SK-N-SH (cell line): ENCODE results near the gene AK5. TPM values are rescaled to one million over a fixed set of nuclear protein-coding genes. Genes with fewer than 3 reads are reported as not detected.

ENCODE experiments used
- CTCF ChIA-PET: fragments of 300-600, 350-600 bp; formaldehyde crosslinking; extraction: SDS; loops from one replicate; lab custom pipeline; 2021; lab: Yijun Ruan, JAX
- POLR2A ChIA-PET: fragments of 350-600 bp; sonication (Branson Sonifier 250); formaldehyde crosslinking; extraction: SDS; loops from one replicate; lab custom pipeline; 2020; ENCODE audit warnings: antibody characterized with exemption, inconsistent platforms; lab: Yijun Ruan, JAX
- DNase-seq: peaks from one replicate; pipeline ENCODE4 v3.0.0; 2012
- H2AFZ ChIP-seq: fragments of 200-600 bp; sonication (generic); 2 replicates; pipeline ENCODE4 v1.8.1; 2016; ENCODE audit warnings: antibody characterized with exemption, mild to moderate bottlenecking, low read depth
- H3F3A ChIP-seq: fragments of 200-600 bp; sonication (generic); replicated peaks from 2 replicates; pipeline ENCODE3; 2016; ENCODE audit warnings: antibody characterized with exemption, mild to moderate bottlenecking; ENCODE audit not compliant: insufficient read depth
- H3K27ac ChIP-seq, 2 experiments: fragments of 200-500 bp in 1 of 2; fragments of 200-600 bp in 1 of 2; sonication (Bioruptor generic) in 1 of 2; sonication (generic), shearing (Covaris generic) in 1 of 2; 2 replicates each; pipeline versions ENCODE4 v1.5.1 to v1.6.1; 2014 to 2016; ENCODE audit warnings: low read depth in 2 of 2, inconsistent platforms in 1 of 2, low read length in 1 of 2, mild to moderate bottlenecking in 1 of 2, mixed read lengths in 1 of 2
- H3K27me3 ChIP-seq: fragments of 200-600 bp; sonication (generic), shearing (Covaris generic); 2 replicates; pipeline ENCODE4 v1.6.1; 2016; ENCODE audit warnings: mixed run types; ENCODE audit not compliant: insufficient read depth
- H3K36me3 ChIP-seq, 2 experiments: fragments of 200-500 bp in 1 of 2; fragments of 200-600 bp in 1 of 2; sonication (Bioruptor generic) in 1 of 2; sonication (generic) in 1 of 2; replicated peaks in 1 of 2; 2 replicates each; pipeline versions ENCODE3 to v1.5.1; 2014 to 2016; ENCODE audit warnings: low read length in 1 of 2, mild to moderate bottlenecking in 1 of 2; ENCODE audit not compliant: insufficient read depth in 2 of 2, control insufficient read depth in 1 of 2
- H3K4me1 ChIP-seq, 2 experiments: fragments of 200-500 bp in 1 of 2; fragments of 200-600 bp in 1 of 2; sonication (Bioruptor generic) in 1 of 2; sonication (generic), shearing (Covaris generic) in 1 of 2; 2 replicates each; pipeline versions ENCODE4 v1.5.1 to v1.6.1; 2014 to 2016; ENCODE audit warnings: low read depth in 1 of 2, low read length in 1 of 2, mixed run types in 1 of 2; ENCODE audit not compliant: insufficient read depth in 2 of 2, control insufficient read depth in 1 of 2
- H3K4me2 ChIP-seq: fragments of 200-600 bp; sonication (generic), shearing (Covaris generic); 2 replicates; pipeline ENCODE4 v1.6.1; 2017; ENCODE audit warnings: mixed run types
- H3K4me3 ChIP-seq, 2 experiments: fragments of 200-500 bp in 1 of 2; fragments of 200-600 bp in 1 of 2; sonication (Bioruptor generic) in 1 of 2; sonication (generic), shearing (Covaris generic) in 1 of 2; 2 replicates each; pipeline versions ENCODE4 v1.5.1 to v1.8.1; 2014 to 2016; ENCODE audit warnings: low read depth in 2 of 2, inconsistent platforms in 1 of 2, low read length in 1 of 2, mild to moderate bottlenecking in 1 of 2, mixed read lengths in 1 of 2, moderate library complexity in 1 of 2
- H3K79me2 ChIP-seq: fragments of 200-600 bp; sonication (generic); 2 replicates; pipeline ENCODE4 v1.8.1; 2017; ENCODE audit warnings: mild to moderate bottlenecking; ENCODE audit not compliant: insufficient read depth
- H3K9ac ChIP-seq: fragments of 200-600 bp; sonication (generic); 2 replicates; pipeline ENCODE4 v1.6.1; 2017; ENCODE audit warnings: mixed run types
- H3K9me2 ChIP-seq: fragments of 200-600 bp; sonication (generic); 2 replicates; pipeline ENCODE4 v1.6.1; 2017; ENCODE audit warnings: mixed run types
- H3K9me3 ChIP-seq: fragments of 200-600 bp; sonication (generic); 2 replicates; pipeline ENCODE4 v1.6.1; 2017; ENCODE audit warnings: mixed run types, mild to moderate bottlenecking, moderate library complexity
- H4K20me1 ChIP-seq: fragments of 200-600 bp; sonication (generic); 2 replicates; pipeline ENCODE4 v1.6.1; 2017; ENCODE audit warnings: mild to moderate bottlenecking, mixed run types; ENCODE audit not compliant: insufficient read depth
- CHD2 ChIP-seq: fragments of 150-350 bp; IDR thresholded peaks from 2 replicates; pipeline ENCODE4 v1.6.1; 2018; ENCODE audit warnings: low read length; ENCODE audit not compliant: partially characterized antibody
- EP300 ChIP-seq, 2 experiments: IDR thresholded peaks; 2 replicates each; pipeline versions ENCODE4 v1.4.0 to v1.6.1; 2012; ENCODE audit warnings: borderline replicate concordance in 1 of 2, low read depth in 1 of 2, low read length in 1 of 2
- FOXJ3 ChIP-seq: sonication (generic); formaldehyde crosslinking; IDR thresholded peaks from 2 replicates; pipeline ENCODE4 v1.5.1; 2020; ENCODE audit warnings: mild to moderate bottlenecking, missing genetic modification reagents
- MXI1 ChIP-seq: IDR thresholded peaks from 2 replicates; pipeline ENCODE4 v1.6.1; 2012; ENCODE audit warnings: mild to moderate bottlenecking, low read depth, low read length, improper control_type of control experiment
- NRF1 ChIP-seq: IDR thresholded peaks from 2 replicates; pipeline ENCODE4 v1.6.1; 2012; ENCODE audit warnings: low read depth, mild to moderate bottlenecking, low read length
- RCOR1 ChIP-seq: fragments of 150-350 bp; IDR thresholded peaks from 2 replicates; pipeline ENCODE4 v1.6.1; 2017; ENCODE audit warnings: antibody characterized with exemption, low read length
- RFX5 ChIP-seq: IDR thresholded peaks from 2 replicates; pipeline ENCODE4 v1.6.1; 2012; ENCODE audit warnings: mild to moderate bottlenecking, improper control_type of control experiment, low read length
- RXRA ChIP-seq: IDR thresholded peaks from 2 replicates; pipeline ENCODE4 v1.4.0; 2012; ENCODE audit warnings: low read depth, mild to moderate bottlenecking, borderline replicate concordance
- SIN3A ChIP-seq: IDR thresholded peaks from 2 replicates; pipeline ENCODE4 v1.6.1; 2012; ENCODE audit warnings: low read depth, mild to moderate bottlenecking, low read length, moderate library complexity, borderline replicate concordance
- SMC3 ChIP-seq: IDR thresholded peaks from 2 replicates; pipeline ENCODE4 v1.6.1; 2012; ENCODE audit warnings: low read depth, low read length, improper control_type of control experiment
- TAF1 ChIP-seq: IDR thresholded peaks from 2 replicates; pipeline ENCODE4 v1.6.1; 2012; ENCODE audit warnings: low read depth, mild to moderate bottlenecking, low read length, moderate library complexity, borderline replicate concordance
- TCF12 ChIP-seq: IDR thresholded peaks from 2 replicates; pipeline ENCODE4 v1.4.0; 2012
- TEAD4 ChIP-seq: IDR thresholded peaks from 2 replicates; pipeline ENCODE4 v1.4.0; 2012; ENCODE audit warnings: mild to moderate bottlenecking, borderline replicate concordance; ENCODE audit not compliant: insufficient read depth
- WGBS: methylation state at CpG from one replicate; pipeline ENCODE4 v1.1.6; 2017; ENCODE audit warnings: low lambda C conversion rate; 5-methylcytosine and 5-hydroxymethylcytosine counted together
- polyA plus RNA-seq, 3 experiments: library from polyadenylated mRNA; depleted of rRNA; stranded (reverse); fragments of >200 nt; gene quantifications; 2 replicates each; pipeline ENCODE4 v1.2.3, GENCODE V29; 2012
- TF ChIP-seq, protein P1 (sequence below): IDR thresholded peaks from 2 replicates; pipeline ENCODE4; 2012
- TF ChIP-seq, protein P2 (sequence below): fragments of 200-600 bp; sonication (generic); IDR thresholded peaks from 2 replicates; pipeline ENCODE4 v1.6.1; 2017; ENCODE audit warnings: antibody characterized with exemption, mild to moderate bottlenecking, moderate library complexity
- TF ChIP-seq, protein P3 (sequence below): IDR thresholded peaks from 2 replicates; pipeline ENCODE4 v1.4.0; 2012; ENCODE audit warnings: low read depth, borderline replicate concordance
- TF ChIP-seq, protein P4 (sequence below): fragments of 150-350 bp; IDR thresholded peaks from 2 replicates; pipeline ENCODE4 v1.6.1; 2017; ENCODE audit warnings: antibody characterized with exemption, low read length, low read depth, borderline replicate concordance
- TF ChIP-seq, protein P5 (sequence below): IDR thresholded peaks from 2 replicates; pipeline ENCODE4 v1.4.0; 2012; ENCODE audit warnings: low read depth, borderline replicate concordance

Gene AK5
- polyA plus RNA-seq, 1 of the 3 experiments (the other 2 are of a cell fraction) = 22.9 TPM

DNA sequence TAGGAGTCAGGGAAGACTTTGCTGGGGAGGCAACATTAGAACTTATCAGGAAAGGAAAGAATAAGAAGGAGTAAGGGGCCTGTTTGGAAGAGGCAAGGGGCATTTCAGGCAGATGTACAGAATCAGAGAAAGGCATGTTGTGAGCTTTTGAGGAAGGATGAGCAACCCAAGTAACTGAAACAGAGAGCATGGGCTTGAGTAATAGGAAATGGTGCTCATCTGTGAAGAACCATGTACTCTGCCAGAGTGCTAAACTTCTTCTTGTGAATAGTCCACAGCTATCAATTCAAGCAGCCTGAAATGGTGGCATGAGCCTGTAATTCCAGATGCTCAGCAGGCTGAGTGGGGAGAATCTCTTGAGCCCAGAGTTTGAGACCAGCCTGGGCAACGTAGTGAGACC is 43.4 kb upstream of the AK5 start:
- no peaks in the 10 kb centered on the region for H3K9me3 ChIP-seq
- TF ChIP-seq CHD2 = no peak
- H3K4me2 ChIP-seq = no peak overlapping the region
- H3K4me1 ChIP-seq = no peaks in the 10 kb centered on the region
- H3K36me3 ChIP-seq = no peaks in the 10 kb centered on the region
- H3K9me2 ChIP-seq = no peaks in the 10 kb centered on the region
- no peaks in the 10 kb centered on the region for H3F3A ChIP-seq
- 85% methylated on average over 1 of the region's 1 CpG for WGBS
- no peaks in the 10 kb centered on the region for H4K20me1 ChIP-seq
- ChIA-PET CTCF (interaction anchor here (0.6 kb wide), 3 partner anchors 12 to 1134 kb away, joined by 3 read pairs; no protein-coding TSS in a partner anchor), POLR2A (no interaction called here)
- H2AFZ ChIP-seq = no peak overlapping the region
- no peak for DNase-seq
- H3K27ac ChIP-seq = no peak overlapping the region
- H3K9ac ChIP-seq = no peak overlapping the region
- H3K27me3 ChIP-seq = no peaks in the 10 kb centered on the region
- no peak overlapping the region for H3K4me3 ChIP-seq
- H3K79me2 ChIP-seq = no peaks in the 10 kb centered on the region

DNA sequence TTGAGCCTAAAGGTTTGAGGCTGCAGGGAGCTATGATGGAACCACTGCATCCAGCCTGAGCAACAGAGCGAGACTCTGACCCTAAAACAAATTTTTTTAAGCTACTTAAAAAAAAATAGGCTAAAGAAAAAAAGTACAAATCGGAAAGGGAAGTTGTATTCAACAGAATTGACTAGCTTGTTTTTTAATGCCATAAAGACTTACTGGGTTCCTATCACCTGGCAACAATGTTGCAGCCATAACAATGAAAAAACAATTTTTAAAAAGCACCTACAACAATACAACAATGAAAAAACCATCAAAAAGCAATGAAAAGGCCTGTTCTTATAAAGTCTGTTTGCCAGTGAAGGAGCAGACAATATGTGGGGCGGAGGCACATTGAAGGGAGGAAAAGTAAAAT is 42.5 kb upstream of the AK5 start:
- Histone ChIP-seq H3K4me1 (no peaks in the 10 kb centered on the region), H3K9me3 (no peaks in the 10 kb centered on the region), H3K4me2 (no peak overlapping the region), H3K79me2 (no peaks in the 10 kb centered on the region), H3K4me3 (no peak overlapping the region), H2AFZ (no peak overlapping the region), H3K27me3 (no peaks in the 10 kb centered on the region), H3K9ac (no peak overlapping the region), H3K36me3 (no peaks in the 10 kb centered on the region), H3K27ac (no peak overlapping the region), H3F3A (no peaks in the 10 kb centered on the region), H3K9me2 (no peaks in the 10 kb centered on the region), H4K20me1 (no peaks in the 10 kb centered on the region)
- DNase-seq = no peak
- POLR2A ChIA-PET = no interaction called here
- TF ChIP-seq RXRA = no peak
- no peak for TF ChIP-seq SIN3A
- TF ChIP-seq SMC3 = no peak
- no peak for TF ChIP-seq MXI1
- no peak for TF ChIP-seq TAF1
- no peak for TF ChIP-seq TEAD4
- TF ChIP-seq, protein P1, sequence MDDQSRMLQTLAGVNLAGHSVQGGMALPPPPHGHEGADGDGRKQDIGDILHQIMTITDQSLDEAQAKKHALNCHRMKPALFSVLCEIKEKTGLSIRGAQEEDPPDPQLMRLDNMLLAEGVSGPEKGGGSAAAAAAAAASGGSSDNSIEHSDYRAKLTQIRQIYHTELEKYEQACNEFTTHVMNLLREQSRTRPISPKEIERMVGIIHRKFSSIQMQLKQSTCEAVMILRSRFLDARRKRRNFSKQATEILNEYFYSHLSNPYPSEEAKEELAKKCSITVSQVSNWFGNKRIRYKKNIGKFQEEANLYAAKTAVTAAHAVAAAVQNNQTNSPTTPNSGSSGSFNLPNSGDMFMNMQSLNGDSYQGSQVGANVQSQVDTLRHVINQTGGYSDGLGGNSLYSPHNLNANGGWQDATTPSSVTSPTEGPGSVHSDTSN = no peak
- TF ChIP-seq EP300 (IDR thresholded peaks at IDR 0.05; ENCODE audit: borderline replicate concordance in 1 of 2, low read depth in 1 of 2, low read length in 1 of 2) = no peak
- TF ChIP-seq FOXJ3 (CRISPR knock-in tag) = no peak
- CTCF ChIA-PET = no interaction called here
- 83% methylated on average over 3 of the region's 3 CpGs for WGBS

DNA sequence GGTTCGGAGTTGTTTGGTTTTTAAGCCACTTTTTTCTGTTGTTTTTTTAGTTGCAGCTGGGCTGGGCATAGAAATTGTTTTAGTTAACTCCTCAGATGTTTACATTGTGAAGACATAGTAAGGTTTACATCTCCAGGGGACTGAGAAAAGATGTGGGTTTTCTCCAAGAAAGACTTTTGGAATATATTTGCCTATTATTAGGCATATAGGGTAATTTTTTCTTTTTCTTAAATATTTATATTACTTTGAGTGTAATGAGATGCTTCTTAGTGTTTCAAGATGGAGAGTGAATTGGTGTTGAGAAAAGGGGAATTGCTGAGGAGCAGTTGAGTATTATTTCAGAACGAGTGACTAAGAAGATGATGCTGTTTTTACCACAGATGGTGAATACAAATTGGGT is 36.0 kb upstream of the AK5 start:
- POLR2A ChIA-PET = no interaction called here
- 86% methylated on average over 2 of the region's 2 CpGs for WGBS
- Histone ChIP-seq H3K36me3 (no peaks in the 10 kb centered on the region), H3K79me2 (no peaks in the 10 kb centered on the region), H3K9ac (no peak overlapping the region), H4K20me1 (no peaks in the 10 kb centered on the region), H3K9me2 (no peaks in the 10 kb centered on the region), H2AFZ (no peak overlapping the region), H3K4me1 (no peaks in the 10 kb centered on the region), H3K4me3 (no peak overlapping the region), H3K27me3 (no peaks in the 10 kb centered on the region), H3K27ac (no peak overlapping the region), H3K4me2 (no peak overlapping the region), H3K9me3 (peaks cover 19% of the 10 kb centered on the region; the same call in 1 of the 2 replicates), H3F3A (no peaks in the 10 kb centered on the region)
- no peak for DNase-seq
- CTCF ChIA-PET = no interaction called here
- TF ChIP-seq, protein P2, sequence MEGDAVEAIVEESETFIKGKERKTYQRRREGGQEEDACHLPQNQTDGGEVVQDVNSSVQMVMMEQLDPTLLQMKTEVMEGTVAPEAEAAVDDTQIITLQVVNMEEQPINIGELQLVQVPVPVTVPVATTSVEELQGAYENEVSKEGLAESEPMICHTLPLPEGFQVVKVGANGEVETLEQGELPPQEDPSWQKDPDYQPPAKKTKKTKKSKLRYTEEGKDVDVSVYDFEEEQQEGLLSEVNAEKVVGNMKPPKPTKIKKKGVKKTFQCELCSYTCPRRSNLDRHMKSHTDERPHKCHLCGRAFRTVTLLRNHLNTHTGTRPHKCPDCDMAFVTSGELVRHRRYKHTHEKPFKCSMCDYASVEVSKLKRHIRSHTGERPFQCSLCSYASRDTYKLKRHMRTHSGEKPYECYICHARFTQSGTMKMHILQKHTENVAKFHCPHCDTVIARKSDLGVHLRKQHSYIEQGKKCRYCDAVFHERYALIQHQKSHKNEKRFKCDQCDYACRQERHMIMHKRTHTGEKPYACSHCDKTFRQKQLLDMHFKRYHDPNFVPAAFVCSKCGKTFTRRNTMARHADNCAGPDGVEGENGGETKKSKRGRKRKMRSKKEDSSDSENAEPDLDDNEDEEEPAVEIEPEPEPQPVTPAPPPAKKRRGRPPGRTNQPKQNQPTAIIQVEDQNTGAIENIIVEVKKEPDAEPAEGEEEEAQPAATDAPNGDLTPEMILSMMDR = no peak
- TF ChIP-seq, protein P3, sequence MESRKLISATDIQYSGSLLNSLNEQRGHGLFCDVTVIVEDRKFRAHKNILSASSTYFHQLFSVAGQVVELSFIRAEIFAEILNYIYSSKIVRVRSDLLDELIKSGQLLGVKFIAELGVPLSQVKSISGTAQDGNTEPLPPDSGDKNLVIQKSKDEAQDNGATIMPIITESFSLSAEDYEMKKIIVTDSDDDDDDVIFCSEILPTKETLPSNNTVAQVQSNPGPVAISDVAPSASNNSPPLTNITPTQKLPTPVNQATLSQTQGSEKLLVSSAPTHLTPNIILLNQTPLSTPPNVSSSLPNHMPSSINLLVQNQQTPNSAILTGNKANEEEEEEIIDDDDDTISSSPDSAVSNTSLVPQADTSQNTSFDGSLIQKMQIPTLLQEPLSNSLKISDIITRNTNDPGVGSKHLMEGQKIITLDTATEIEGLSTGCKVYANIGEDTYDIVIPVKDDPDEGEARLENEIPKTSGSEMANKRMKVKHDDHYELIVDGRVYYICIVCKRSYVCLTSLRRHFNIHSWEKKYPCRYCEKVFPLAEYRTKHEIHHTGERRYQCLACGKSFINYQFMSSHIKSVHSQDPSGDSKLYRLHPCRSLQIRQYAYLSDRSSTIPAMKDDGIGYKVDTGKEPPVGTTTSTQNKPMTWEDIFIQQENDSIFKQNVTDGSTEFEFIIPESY = no peak
- TF ChIP-seq RFX5 = no peak
- no peak for TF ChIP-seq NRF1
- TF ChIP-seq, protein P4, sequence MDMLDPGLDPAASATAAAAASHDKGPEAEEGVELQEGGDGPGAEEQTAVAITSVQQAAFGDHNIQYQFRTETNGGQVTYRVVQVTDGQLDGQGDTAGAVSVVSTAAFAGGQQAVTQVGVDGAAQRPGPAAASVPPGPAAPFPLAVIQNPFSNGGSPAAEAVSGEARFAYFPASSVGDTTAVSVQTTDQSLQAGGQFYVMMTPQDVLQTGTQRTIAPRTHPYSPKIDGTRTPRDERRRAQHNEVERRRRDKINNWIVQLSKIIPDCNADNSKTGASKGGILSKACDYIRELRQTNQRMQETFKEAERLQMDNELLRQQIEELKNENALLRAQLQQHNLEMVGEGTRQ = no peak
- TF ChIP-seq TCF12 = no peak
- TF ChIP-seq RCOR1 = no peak
- TF ChIP-seq, protein P5, sequence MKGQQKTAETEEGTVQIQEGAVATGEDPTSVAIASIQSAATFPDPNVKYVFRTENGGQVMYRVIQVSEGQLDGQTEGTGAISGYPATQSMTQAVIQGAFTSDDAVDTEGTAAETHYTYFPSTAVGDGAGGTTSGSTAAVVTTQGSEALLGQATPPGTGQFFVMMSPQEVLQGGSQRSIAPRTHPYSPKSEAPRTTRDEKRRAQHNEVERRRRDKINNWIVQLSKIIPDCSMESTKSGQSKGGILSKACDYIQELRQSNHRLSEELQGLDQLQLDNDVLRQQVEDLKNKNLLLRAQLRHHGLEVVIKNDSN = no peak
